Hippocampal formation (tissue), 2 donors: ENCODE data around the gene RBM43.

Experiments
- DNase-seq, 2 donors: peaks; one replicate each; lab custom pipeline; 2025; lab: John Stamatoyannopoulos, UW

The RBM43 gene

DNA sequence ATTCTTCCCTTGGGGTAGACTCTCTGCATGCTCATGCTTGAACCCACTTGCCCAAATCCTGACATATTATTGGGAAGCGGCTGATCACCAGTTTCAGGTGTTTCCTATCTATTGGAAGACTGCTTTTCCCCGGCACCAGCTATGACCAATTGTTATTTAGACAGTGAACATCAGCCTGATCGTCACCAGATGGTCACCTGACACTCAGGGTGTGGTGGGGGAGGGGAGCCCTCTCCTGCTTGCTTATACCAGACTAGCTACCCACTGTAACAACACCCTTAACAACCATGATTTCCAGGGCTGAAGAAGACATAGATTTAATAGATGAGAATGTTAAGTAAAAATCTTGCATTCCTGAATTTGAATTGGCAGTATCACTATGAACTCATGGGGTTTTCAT lies 44.3 kb downstream of the RBM43 start:
- DNase-seq, result no peak

- no peak for DNase-seq
These were observed 54.6 kb downstream of the RBM43 start for GRCh38 chr2:151207100-151207499.

- no peak for DNase-seq
These were observed 55.2 kb downstream of the RBM43 start for GRCh38 chr2:151206446-151206968.

DNA sequence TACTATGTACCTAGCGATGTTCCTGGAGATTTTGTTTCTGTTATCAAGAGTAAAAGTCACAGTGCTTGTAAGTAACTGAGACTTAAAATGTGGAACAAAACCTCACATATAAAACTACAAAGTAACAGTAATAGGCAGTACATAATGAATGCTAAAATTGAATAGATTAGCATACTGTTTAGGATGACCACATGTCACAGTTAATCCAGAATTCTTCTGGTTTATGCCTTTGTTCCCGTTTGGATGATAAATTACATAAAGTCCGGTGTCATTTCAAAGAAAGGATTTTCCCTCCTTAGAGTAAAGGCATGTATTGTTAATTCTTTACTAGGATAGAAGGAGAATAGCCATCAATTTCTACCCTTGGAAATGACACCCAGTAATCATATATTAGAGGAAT lies 56.1 kb downstream of the RBM43 start:
- no peak for DNase-seq

GRCh38 chr2:151204756-151205155 lies 56.9 kb downstream of the RBM43 start:
- DNase-seq, result no peak

DNA sequence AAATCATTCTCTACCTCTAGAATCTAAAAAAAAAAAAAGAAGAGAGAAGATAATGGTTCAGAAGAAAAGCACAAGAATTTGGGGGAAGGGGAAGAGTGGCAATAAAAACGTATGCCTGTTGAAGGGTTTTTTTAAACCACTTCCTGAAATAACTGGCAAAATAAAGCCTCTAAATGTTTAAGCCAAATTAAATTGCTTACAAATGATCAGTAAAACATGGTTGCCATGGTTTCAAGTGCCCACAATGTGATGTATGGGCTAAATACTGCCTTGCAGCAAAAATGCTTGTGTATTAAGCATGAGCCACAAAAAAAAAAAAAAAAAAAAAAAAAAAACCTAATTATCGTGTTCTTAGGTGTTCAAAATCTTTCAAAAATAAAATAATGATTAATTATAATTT lies 60.8 kb downstream of the RBM43 start:
- DNase-seq, result no peak

- DNase-seq, result no peak
These were observed 61.4 kb downstream of the RBM43 start for GRCh38 chr2:151200277-151200676.

GRCh38 chr2:151198645-151199044 lies 63.0 kb downstream of the RBM43 start:
- DNase-seq, result no peak
